HepG2 (cell line): Measurements from ENCODE around the gene PRKAG1. TPM values are rescaled to one million over a fixed set of nuclear protein-coding genes. Genes with fewer than 3 reads are reported as not detected.

ENCODE experiments used
- BCL6 ChIP-seq: IDR thresholded peaks from 2 replicates; pipeline ENCODE4 v1.6.1; 2016; ENCODE audit warnings: missing genetic modification reagents, missing compliant biosample characterization
- FOXK2 ChIP-seq: fragments of 450-650 bp; IDR thresholded peaks from 2 replicates; pipeline ENCODE4 v1.6.1; 2016
- FOXO1 ChIP-seq: sonication (generic); formaldehyde crosslinking; IDR thresholded peaks from 2 replicates; pipeline ENCODE4 v1.4.0; 2020; ENCODE audit warnings: missing genetic modification reagents
- HOXD1 ChIP-seq: sonication (generic); formaldehyde crosslinking; IDR thresholded peaks from 2 replicates; pipeline ENCODE4 v1.5.0; 2020; ENCODE audit warnings: missing genetic modification reagents
- KLF13 ChIP-seq: sonication (generic); formaldehyde crosslinking; IDR thresholded peaks from 2 replicates; pipeline ENCODE4 v1.4.0; 2020; ENCODE audit warnings: mild to moderate bottlenecking, missing genetic modification reagents
- MYNN ChIP-seq: sonication (generic); formaldehyde crosslinking; IDR thresholded peaks from 2 replicates; pipeline ENCODE4 v1.4.0; 2020; ENCODE audit warnings: mild to moderate bottlenecking, low read depth, missing genetic modification reagents
- RBAK ChIP-seq: sonication (generic); formaldehyde crosslinking; IDR thresholded peaks from 2 replicates; pipeline ENCODE4 v1.5.1; 2020; ENCODE audit warnings: mild to moderate bottlenecking, missing genetic modification reagents
- TEAD2 ChIP-seq: sonication (generic); formaldehyde crosslinking; IDR thresholded peaks from 2 replicates; pipeline ENCODE4 v1.9.0; 2021; ENCODE audit warnings: missing genetic modification reagents
- TRIM24 ChIP-seq: sonication (generic); formaldehyde crosslinking; IDR thresholded peaks from 2 replicates; pipeline ENCODE4 v1.8.0; 2022; ENCODE audit warnings: mild to moderate bottlenecking, missing genetic modification reagents
- ZC3H4 ChIP-seq: sonication (generic); formaldehyde crosslinking; IDR thresholded peaks from 2 replicates; pipeline ENCODE4 v1.4.0; 2020; ENCODE audit warnings: missing genetic modification reagents, borderline replicate concordance
- ZFP36L1 ChIP-seq: sonication (generic); formaldehyde crosslinking; IDR thresholded peaks from 2 replicates; pipeline ENCODE4 v1.8.0; 2022; ENCODE audit warnings: mild to moderate bottlenecking, missing genetic modification reagents, moderate library complexity
- ZNF34 ChIP-seq: sonication (generic); formaldehyde crosslinking; IDR thresholded peaks from 2 replicates; pipeline ENCODE4 v1.4.0; 2020; ENCODE audit warnings: mild to moderate bottlenecking, missing genetic modification reagents, borderline replicate concordance
- ZNF44 ChIP-seq: sonication (generic); formaldehyde crosslinking; IDR thresholded peaks from 2 replicates; pipeline ENCODE4 v1.5.1; 2020; ENCODE audit warnings: mild to moderate bottlenecking, missing genetic modification reagents
- ZNF777 ChIP-seq: sonication (generic); formaldehyde crosslinking; IDR thresholded peaks from 2 replicates; pipeline ENCODE4 v1.4.0; 2020; ENCODE audit warnings: missing genetic modification reagents
- polyA plus RNA-seq, 8 experiments: library from polyadenylated mRNA; depleted of rRNA in 3 of 8; stranded (reverse) in 7 of 8; unstranded in 1 of 8; fragments of >200 nt; fragmentation: Illumina TruSeq in 4 of 8; extraction: Trizol in 4 of 8; gene quantifications; 2 replicates each; pipeline versions ENCODE4 v1.2.1 to v1.2.3, GENCODE V29; 2011 to 2016; ENCODE audit warnings: low read depth in 4 of 8, missing spikeins in 1 of 8, mixed read lengths in 1 of 8; ENCODE audit not compliant: insufficient read depth in 1 of 8
- total RNA-seq, 5 experiments: library from RNA; depleted of rRNA; stranded (reverse); fragments of >200 nt; fragmentation: Illumina TruSeq; extraction: Trizol; gene quantifications; 2 replicates each; pipeline ENCODE4 v1.2.3, GENCODE V29; 2016; ENCODE audit warnings: low read depth in 1 of 5
- TF ChIP-seq, protein P1 (sequence below): sonication (generic); formaldehyde crosslinking; IDR thresholded peaks from 2 replicates; pipeline ENCODE4 v1.5.0; 2020; ENCODE audit warnings: mild to moderate bottlenecking, missing genetic modification reagents, borderline replicate concordance
- TF ChIP-seq, protein P2 (sequence below): sonication (generic); formaldehyde crosslinking; IDR thresholded peaks from 2 replicates; pipeline ENCODE4 v1.4.0; 2020; ENCODE audit warnings: missing genetic modification reagents, borderline replicate concordance
- TF ChIP-seq, protein P3 (sequence below): sonication (generic); formaldehyde crosslinking; IDR thresholded peaks from 2 replicates; pipeline ENCODE4 v1.4.0; 2020; ENCODE audit warnings: missing genetic modification reagents
- TF ChIP-seq, protein P4 (sequence below): sonication (generic); formaldehyde crosslinking; IDR thresholded peaks from 2 replicates; pipeline ENCODE4 v1.4.0; 2020; ENCODE audit warnings: missing genetic modification reagents
- TF ChIP-seq, protein P5 (sequence below): sonication (generic); formaldehyde crosslinking; IDR thresholded peaks from 2 replicates; pipeline ENCODE4 v1.4.0; 2020; ENCODE audit warnings: low read depth, mild to moderate bottlenecking, missing genetic modification reagents

Gene PRKAG1
- total and polyA plus RNA-seq, 2 of the 13 experiments (the other 11 are each of a cell fraction or from before 2014, with no cell fraction given): 26.1 to 32.8 TPM

GRCh38 chr12:48995086-48995879, 23.3 kb downstream of the PRKAG1 start (continued):
- no peak; the same call in 1 of the 2 replicates for TF ChIP-seq BCL6
- no peak for TF ChIP-seq TEAD2 (CRISPR knock-in tag)
- TF ChIP-seq ZNF34: no peak
- no peak for TF ChIP-seq ZFP36L1 (CRISPR knock-in tag)
- TF ChIP-seq, protein P1, sequence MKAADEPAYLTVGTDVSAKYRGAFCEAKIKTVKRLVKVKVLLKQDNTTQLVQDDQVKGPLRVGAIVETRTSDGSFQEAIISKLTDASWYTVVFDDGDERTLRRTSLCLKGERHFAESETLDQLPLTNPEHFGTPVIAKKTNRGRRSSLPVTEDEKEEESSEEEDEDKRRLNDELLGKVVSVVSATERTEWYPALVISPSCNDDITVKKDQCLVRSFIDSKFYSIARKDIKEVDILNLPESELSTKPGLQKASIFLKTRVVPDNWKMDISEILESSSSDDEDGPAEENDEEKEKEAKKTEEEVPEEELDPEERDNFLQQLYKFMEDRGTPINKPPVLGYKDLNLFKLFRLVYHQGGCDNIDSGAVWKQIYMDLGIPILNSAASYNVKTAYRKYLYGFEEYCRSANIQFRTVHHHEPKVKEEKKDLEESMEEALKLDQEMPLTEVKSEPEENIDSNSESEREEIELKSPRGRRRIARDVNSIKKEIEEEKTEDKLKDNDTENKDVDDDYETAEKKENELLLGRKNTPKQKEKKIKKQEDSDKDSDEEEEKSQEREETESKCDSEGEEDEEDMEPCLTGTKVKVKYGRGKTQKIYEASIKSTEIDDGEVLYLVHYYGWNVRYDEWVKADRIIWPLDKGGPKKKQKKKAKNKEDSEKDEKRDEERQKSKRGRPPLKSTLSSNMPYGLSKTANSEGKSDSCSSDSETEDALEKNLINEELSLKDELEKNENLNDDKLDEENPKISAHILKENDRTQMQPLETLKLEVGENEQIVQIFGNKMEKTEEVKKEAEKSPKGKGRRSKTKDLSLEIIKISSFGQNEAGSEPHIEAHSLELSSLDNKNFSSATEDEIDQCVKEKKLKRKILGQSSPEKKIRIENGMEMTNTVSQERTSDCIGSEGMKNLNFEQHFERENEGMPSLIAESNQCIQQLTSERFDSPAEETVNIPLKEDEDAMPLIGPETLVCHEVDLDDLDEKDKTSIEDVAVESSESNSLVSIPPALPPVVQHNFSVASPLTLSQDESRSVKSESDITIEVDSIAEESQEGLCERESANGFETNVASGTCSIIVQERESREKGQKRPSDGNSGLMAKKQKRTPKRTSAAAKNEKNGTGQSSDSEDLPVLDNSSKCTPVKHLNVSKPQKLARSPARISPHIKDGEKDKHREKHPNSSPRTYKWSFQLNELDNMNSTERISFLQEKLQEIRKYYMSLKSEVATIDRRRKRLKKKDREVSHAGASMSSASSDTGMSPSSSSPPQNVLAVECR (CRISPR knock-in tag): no peak
- TF ChIP-seq, protein P2, sequence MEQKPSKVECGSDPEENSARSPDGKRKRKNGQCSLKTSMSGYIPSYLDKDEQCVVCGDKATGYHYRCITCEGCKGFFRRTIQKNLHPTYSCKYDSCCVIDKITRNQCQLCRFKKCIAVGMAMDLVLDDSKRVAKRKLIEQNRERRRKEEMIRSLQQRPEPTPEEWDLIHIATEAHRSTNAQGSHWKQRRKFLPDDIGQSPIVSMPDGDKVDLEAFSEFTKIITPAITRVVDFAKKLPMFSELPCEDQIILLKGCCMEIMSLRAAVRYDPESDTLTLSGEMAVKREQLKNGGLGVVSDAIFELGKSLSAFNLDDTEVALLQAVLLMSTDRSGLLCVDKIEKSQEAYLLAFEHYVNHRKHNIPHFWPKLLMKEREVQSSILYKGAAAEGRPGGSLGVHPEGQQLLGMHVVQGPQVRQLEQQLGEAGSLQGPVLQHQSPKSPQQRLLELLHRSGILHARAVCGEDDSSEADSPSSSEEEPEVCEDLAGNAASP (CRISPR knock-in tag): no peak
- TF ChIP-seq MYNN (CRISPR knock-in tag): no peak
- TF ChIP-seq ZNF777 (CRISPR knock-in tag): no peak
- no peak for TF ChIP-seq RBAK
- no peak for TF ChIP-seq TRIM24 (CRISPR knock-in tag)
- TF ChIP-seq KLF13 (CRISPR knock-in tag): no peak
- no peak for TF ChIP-seq ZNF44 (CRISPR knock-in tag)
- no peak for TF ChIP-seq FOXO1 (CRISPR knock-in tag)
- no peak for TF ChIP-seq HOXD1 (CRISPR knock-in tag)
- TF ChIP-seq, protein P3, sequence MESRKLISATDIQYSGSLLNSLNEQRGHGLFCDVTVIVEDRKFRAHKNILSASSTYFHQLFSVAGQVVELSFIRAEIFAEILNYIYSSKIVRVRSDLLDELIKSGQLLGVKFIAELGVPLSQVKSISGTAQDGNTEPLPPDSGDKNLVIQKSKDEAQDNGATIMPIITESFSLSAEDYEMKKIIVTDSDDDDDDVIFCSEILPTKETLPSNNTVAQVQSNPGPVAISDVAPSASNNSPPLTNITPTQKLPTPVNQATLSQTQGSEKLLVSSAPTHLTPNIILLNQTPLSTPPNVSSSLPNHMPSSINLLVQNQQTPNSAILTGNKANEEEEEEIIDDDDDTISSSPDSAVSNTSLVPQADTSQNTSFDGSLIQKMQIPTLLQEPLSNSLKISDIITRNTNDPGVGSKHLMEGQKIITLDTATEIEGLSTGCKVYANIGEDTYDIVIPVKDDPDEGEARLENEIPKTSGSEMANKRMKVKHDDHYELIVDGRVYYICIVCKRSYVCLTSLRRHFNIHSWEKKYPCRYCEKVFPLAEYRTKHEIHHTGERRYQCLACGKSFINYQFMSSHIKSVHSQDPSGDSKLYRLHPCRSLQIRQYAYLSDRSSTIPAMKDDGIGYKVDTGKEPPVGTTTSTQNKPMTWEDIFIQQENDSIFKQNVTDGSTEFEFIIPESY (CRISPR knock-in tag): no peak
- TF ChIP-seq, protein P4, sequence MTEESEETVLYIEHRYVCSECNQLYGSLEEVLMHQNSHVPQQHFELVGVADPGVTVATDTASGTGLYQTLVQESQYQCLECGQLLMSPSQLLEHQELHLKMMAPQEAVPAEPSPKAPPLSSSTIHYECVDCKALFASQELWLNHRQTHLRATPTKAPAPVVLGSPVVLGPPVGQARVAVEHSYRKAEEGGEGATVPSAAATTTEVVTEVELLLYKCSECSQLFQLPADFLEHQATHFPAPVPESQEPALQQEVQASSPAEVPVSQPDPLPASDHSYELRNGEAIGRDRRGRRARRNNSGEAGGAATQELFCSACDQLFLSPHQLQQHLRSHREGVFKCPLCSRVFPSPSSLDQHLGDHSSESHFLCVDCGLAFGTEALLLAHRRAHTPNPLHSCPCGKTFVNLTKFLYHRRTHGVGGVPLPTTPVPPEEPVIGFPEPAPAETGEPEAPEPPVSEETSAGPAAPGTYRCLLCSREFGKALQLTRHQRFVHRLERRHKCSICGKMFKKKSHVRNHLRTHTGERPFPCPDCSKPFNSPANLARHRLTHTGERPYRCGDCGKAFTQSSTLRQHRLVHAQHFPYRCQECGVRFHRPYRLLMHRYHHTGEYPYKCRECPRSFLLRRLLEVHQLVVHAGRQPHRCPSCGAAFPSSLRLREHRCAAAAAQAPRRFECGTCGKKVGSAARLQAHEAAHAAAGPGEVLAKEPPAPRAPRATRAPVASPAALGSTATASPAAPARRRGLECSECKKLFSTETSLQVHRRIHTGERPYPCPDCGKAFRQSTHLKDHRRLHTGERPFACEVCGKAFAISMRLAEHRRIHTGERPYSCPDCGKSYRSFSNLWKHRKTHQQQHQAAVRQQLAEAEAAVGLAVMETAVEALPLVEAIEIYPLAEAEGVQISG: no peak
- TF ChIP-seq FOXK2: no peak
- TF ChIP-seq ZC3H4: no peak
- TF ChIP-seq, protein P5, sequence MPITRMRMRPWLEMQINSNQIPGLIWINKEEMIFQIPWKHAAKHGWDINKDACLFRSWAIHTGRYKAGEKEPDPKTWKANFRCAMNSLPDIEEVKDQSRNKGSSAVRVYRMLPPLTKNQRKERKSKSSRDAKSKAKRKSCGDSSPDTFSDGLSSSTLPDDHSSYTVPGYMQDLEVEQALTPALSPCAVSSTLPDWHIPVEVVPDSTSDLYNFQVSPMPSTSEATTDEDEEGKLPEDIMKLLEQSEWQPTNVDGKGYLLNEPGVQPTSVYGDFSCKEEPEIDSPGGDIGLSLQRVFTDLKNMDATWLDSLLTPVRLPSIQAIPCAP (CRISPR knock-in tag): no peak
